ENCODE measurements around the gene SKI. TPM values are rescaled to one million over a fixed set of nuclear protein-coding genes. Genes with fewer than 3 reads are reported as not detected.

Gene SKI
- total and polyA plus RNA-seq, 2 experiments from 2014 or later = 9.3 to 66.8 TPM

GRCh38 chr1:2255420-2256369, 27.6 kb downstream of the SKI start:
- H3K36me3 Mint-ChIP-seq (ENCODE audit: low read depth) = peaks cover 20% of the 10 kb centered on the region
- Histone ChIP-seq H2AFZ (no peak overlapping the region), H3K4me3 (no peak overlapping the region), H3K79me2 (replicated peaks; ENCODE audit: insufficient read depth) (peaks cover 100% of the 10 kb centered on the region), H4K20me1 (replicated peaks; ENCODE audit: insufficient read depth) (peaks cover 48% of the 10 kb centered on the region), H3K9me2 (ENCODE audit: insufficient read depth) (0 out of 2 replicates have a peak, but pooled peaks cover 12% of the 10 kb centered on the region), H3K27ac (ENCODE audit: low read depth) (peak overlapping the region; percentile 81), H3K36me3 (ENCODE audit: insufficient read depth) (no peaks in the 10 kb centered on the region), H3K4me1 (ENCODE audit: insufficient read depth) (peaks cover 21% of the 10 kb centered on the region), H3F3A (replicated peaks; ENCODE audit: low read depth) (peaks cover 27% of the 10 kb centered on the region), H3K4me2 (no peak overlapping the region), H3K27me3 (ENCODE audit: insufficient read depth) (no peaks in the 10 kb centered on the region)
- no peak overlapping the region for H3K4me3 Mint-ChIP-seq
- ATAC-seq (no peak), DNase-seq (ENCODE audit: low spot score) (peak; percentile 61)
- no peaks in the 10 kb centered on the region; the same call in 2 of the 3 replicates for H3K9me3 Mint-ChIP-seq
- H3K27me3 Mint-ChIP-seq (ENCODE audit: insufficient read depth, low read depth, poor library complexity) = peaks cover 11% of the 10 kb centered on the region
- TF ChIP-seq ZNF114 (CRISPR knock-in tag; IDR thresholded peaks at IDR 0.05) (no peak), EZH2phosphoT487 (IDR thresholded peaks at IDR 0.05; ENCODE audit: unreplicated experiment) (no peak), ETS1 (IDR thresholded peaks at IDR 0.05) (peak; percentile 41; the same call in 1 of the 2 replicates), ZNF331 (CRISPR knock-in tag; IDR thresholded peaks at IDR 0.05; ENCODE audit: low read depth) (no peak), CREB1 (CRISPR knock-in tag; IDR thresholded peaks at IDR 0.05; ENCODE audit: low read depth) (peak; percentile 85), ZNF462 (CRISPR knock-in tag; IDR thresholded peaks at IDR 0.05) (no peak), EZH2 (IDR thresholded peaks at IDR 0.05; ENCODE audit: low read depth, unreplicated experiment) (no peak), JUNB (IDR thresholded peaks at IDR 0.05; ENCODE audit: unreplicated experiment) (no peak), REST (IDR thresholded peaks at IDR 0.05; ENCODE audit: unreplicated experiment) (no peak), STAT1 (IDR thresholded peaks at IDR 0.05; ENCODE audit: unreplicated experiment) (no peak), POLR2AphosphoS5 (IDR thresholded peaks at IDR 0.05; ENCODE audit: low read depth) (no peak)
- no peak overlapping the region for H3K27ac Mint-ChIP-seq
- peaks cover 43% of the 10 kb centered on the region for H3K4me1 Mint-ChIP-seq

All from GM23338 (cell line).